OCI-LY7 (cell line): Measurements from ENCODE around the gene BRI3. TPM values are rescaled to one million over a fixed set of nuclear protein-coding genes. Genes with fewer than 3 reads are reported as not detected.

ENCODE experiments used
- BruUV-seq: library from RNA; stranded (reverse); fragments of 400-500 nt; replicated peaks from 2 replicates; lab custom pipeline; 2021; lab: Mats Ljungman, UMichigan
- CTCF ChIA-PET: fragments of 300-600 bp; sonication (Branson Sonifier 250); formaldehyde crosslinking; loops from one replicate; lab custom pipeline; 2022; ENCODE audit warnings: antibody characterized with exemption; ENCODE audit not compliant: unreplicated experiment; lab: Charles Lee
- POLR2A ChIA-PET: fragments of 300-600 bp; sonication (Branson Sonifier 250); formaldehyde crosslinking; loops from one replicate; lab custom pipeline; 2022; ENCODE audit warnings: antibody characterized with exemption; lab: Charles Lee
- DNase-seq: peaks from one replicate; pipeline ENCODE4 v3.0.0-alpha.2; 2015; ENCODE audit warnings: low spot score
- H2AFZ ChIP-seq: fragments of 200-600 bp; sonication (generic), shearing (Covaris generic); 2 replicates; pipeline ENCODE4 v1.6.1; 2014; ENCODE audit warnings: mild to moderate bottlenecking, antibody characterized with exemption, low read length, moderate library complexity
- H3K27ac ChIP-seq: fragments of 200-600 bp; sonication (generic); 2 replicates; pipeline ENCODE4 v1.5.1; 2014; ENCODE audit warnings: mixed run types, low read depth, mild to moderate bottlenecking, moderate library complexity, low read length, inconsistent platforms; ENCODE audit not compliant: poor library complexity, severe bottlenecking
- H3K36me3 ChIP-seq: fragments of 200-600 bp; sonication (generic); 2 replicates; pipeline ENCODE4 v1.6.1; 2014; ENCODE audit warnings: mild to moderate bottlenecking, antibody characterized with exemption, low read length, moderate library complexity, mixed read lengths; ENCODE audit not compliant: insufficient read depth
- H3K4me1 ChIP-seq: fragments of 200-600 bp; sonication (generic); 2 replicates; pipeline ENCODE4 v1.5.1; 2014; ENCODE audit warnings: mild to moderate bottlenecking, low read length; ENCODE audit not compliant: insufficient read depth, poor library complexity, severe bottlenecking
- H3K4me2 ChIP-seq: fragments of 200-600 bp; sonication (generic); 2 replicates; pipeline ENCODE4 v1.6.1; 2014; ENCODE audit warnings: mild to moderate bottlenecking, low read length
- H3K4me3 ChIP-seq: fragments of 200-600 bp; sonication (generic); 2 replicates; pipeline ENCODE4 v1.5.1; 2014; ENCODE audit warnings: mild to moderate bottlenecking, low read depth, low read length; ENCODE audit not compliant: poor library complexity, severe bottlenecking
- H3K79me2 ChIP-seq: fragments of 200-600 bp; sonication (generic); 2 replicates; pipeline ENCODE4 v1.6.1; 2016; ENCODE audit warnings: low read depth, mild to moderate bottlenecking, low read length, moderate library complexity, mixed read lengths; ENCODE audit not compliant: insufficient read depth
- H3K9me2 ChIP-seq: fragments of 200-600 bp; sonication (generic); 2 replicates; pipeline ENCODE4 v1.6.1; 2016; ENCODE audit warnings: mild to moderate bottlenecking, low read length, mixed read lengths; ENCODE audit not compliant: insufficient read depth
- H3K9me3 ChIP-seq: fragments of 200-600 bp; sonication (generic); 2 replicates; pipeline ENCODE4 v1.6.1; 2014; ENCODE audit warnings: mild to moderate bottlenecking, mixed run types, low read length, mixed read lengths
- H4K20me1 ChIP-seq: fragments of 200-600 bp; sonication (generic); 2 replicates; pipeline ENCODE4 v1.6.1; 2014; ENCODE audit warnings: mild to moderate bottlenecking, antibody characterized with exemption, low read length, moderate library complexity, mixed read lengths; ENCODE audit not compliant: insufficient read depth
- CTCF ChIP-seq: fragments of 200-600 bp; sonication (generic); conservative IDR thresholded peaks from 2 replicates; pipeline ENCODE4 v1.5.1; 2014; ENCODE audit warnings: mild to moderate bottlenecking, antibody characterized with exemption, low read length, moderate library complexity, mixed read lengths
- EZH2phosphoT487 ChIP-seq: fragments of 200-600 bp; sonication (generic); IDR thresholded peaks from 2 replicates; pipeline ENCODE4 v1.6.1; 2018; ENCODE audit warnings: low read depth, borderline replicate concordance, mild to moderate bottlenecking, mixed run types, antibody characterized with exemption, low read length, moderate library complexity, mixed read lengths
- intact Hi-C: fragments of 100-400 bp; cut with micrococcal nuclease; formaldehyde crosslinking; loops from one replicate; pipeline ENCODE4 v1.10.0; 2022; ENCODE audit not compliant: unreplicated experiment
- total RNA-seq, 2 experiments: library from RNA; depleted of rRNA in 1 of 2; stranded (reverse); fragments of >200 nt in 1 of 2; shearing (Covaris generic) in 1 of 2; gene quantifications; 2 replicates each; pipeline ENCODE4 v1.2.3, GENCODE V29; 2014 to 2022

The BRI3 gene
- total RNA-seq, 2 experiments from 2014 or later, result 18.0 to 49.8 TPM

GRCh38 chr7:98323597-98324322, 42.3 kb downstream of the BRI3 start:
- ChIA-PET POLR2A (no interaction called here), CTCF (no interaction called here)
- Histone ChIP-seq H3K9me3 (no peaks in the 10 kb centered on the region), H3K4me1 (no peaks in the 10 kb centered on the region), H4K20me1 (no peaks in the 10 kb centered on the region), H3K79me2 (no peaks in the 10 kb centered on the region), H3K9me2 (no peaks in the 10 kb centered on the region), H3K27ac (no peak overlapping the region), H2AFZ (no peak overlapping the region), H3K4me3 (no peak overlapping the region), H3K4me2 (no peak overlapping the region), H3K36me3 (no peaks in the 10 kb centered on the region)
- intact Hi-C loops, result no loop called here
- BruUV-seq, result no TSS peak
- no peak for TF ChIP-seq CTCF
- no peak for TF ChIP-seq EZH2phosphoT487
- DNase-seq, result no peak

GRCh38 chr7:98324782-98325181, 43.3 kb downstream of the BRI3 start:
- Histone ChIP-seq H3K27ac (no peak overlapping the region), H3K36me3 (no peaks in the 10 kb centered on the region), H3K9me3 (no peaks in the 10 kb centered on the region), H3K79me2 (no peaks in the 10 kb centered on the region), H3K4me3 (no peak overlapping the region), H2AFZ (no peak overlapping the region), H4K20me1 (no peaks in the 10 kb centered on the region), H3K4me1 (no peaks in the 10 kb centered on the region), H3K4me2 (no peak overlapping the region), H3K9me2 (no peaks in the 10 kb centered on the region)
- no peak for DNase-seq
- TF ChIP-seq CTCF (no peak), EZH2phosphoT487 (no peak)
- intact Hi-C loops, result no loop called here
- BruUV-seq, result no TSS peak
- CTCF ChIA-PET, result no interaction called here
- POLR2A ChIA-PET, result no interaction called here

GRCh38 chr7:98329100-98329790, 47.8 kb downstream of the BRI3 start:
- Histone ChIP-seq H4K20me1 (no peaks in the 10 kb centered on the region), H3K4me1 (no peaks in the 10 kb centered on the region), H2AFZ (no peak overlapping the region), H3K27ac (no peak overlapping the region), H3K9me2 (no peaks in the 10 kb centered on the region), H3K9me3 (no peaks in the 10 kb centered on the region), H3K4me3 (no peak overlapping the region), H3K36me3 (no peaks in the 10 kb centered on the region), H3K4me2 (no peak overlapping the region), H3K79me2 (no peaks in the 10 kb centered on the region)
- CTCF ChIA-PET, result no interaction called here
- DNase-seq, result no peak
- no peak for TF ChIP-seq EZH2phosphoT487
- BruUV-seq, result no TSS peak
- intact Hi-C loops, result no loop called here
- POLR2A ChIA-PET, result no interaction called here
